Nephron progenitor cell (in vitro differentiated cells): ENCODE measurements around the gene OLFM1.

Experiments
- DNase-seq: peaks from one replicate; pipeline ENCODE4 v3.0.0; 2021
- H3K27ac Mint-ChIP-seq: 2 replicates; pipeline ENCODE4 v1.8.0; 2021; ENCODE audit warnings: mild to moderate bottlenecking, moderate library complexity, mixed read lengths
- H3K27me3 Mint-ChIP-seq: 2 replicates; pipeline ENCODE4 v1.8.0; 2021; ENCODE audit warnings: mild to moderate bottlenecking, low read depth, mixed read lengths; ENCODE audit not compliant: poor library complexity
- H3K36me3 Mint-ChIP-seq: 2 replicates; pipeline ENCODE4 v1.8.0; 2021; ENCODE audit warnings: low read depth, mixed read lengths
- H3K4me1 Mint-ChIP-seq: 2 replicates; pipeline ENCODE4 v1.8.0; 2021; ENCODE audit warnings: mixed read lengths
- H3K4me3 Mint-ChIP-seq: 2 replicates; pipeline ENCODE4 v1.8.0; 2021; ENCODE audit warnings: mild to moderate bottlenecking, moderate library complexity, mixed read lengths
- H3K9me3 Mint-ChIP-seq: 2 replicates; pipeline ENCODE4 v1.8.0; 2021; ENCODE audit warnings: mild to moderate bottlenecking, moderate library complexity, mixed read lengths
- CTCF ChIP-seq: fragments of 200-600 bp; sonication (generic); IDR thresholded peaks from 2 replicates; pipeline ENCODE4 v1.5.0; 2021; ENCODE audit warnings: antibody characterized with exemption

Gene OLFM1

GRCh38 chr9:135093911-135094584 lies 6.6 kb downstream of the OLFM1 start:
- Mint-ChIP-seq H3K4me3 (no peak overlapping the region), H3K9me3 (no peaks in the 10 kb centered on the region), H3K27ac (no peak overlapping the region), H3K4me1 (peaks cover 13% of the 10 kb centered on the region), H3K27me3 (peaks cover 63% of the 10 kb centered on the region), H3K36me3 (no peaks in the 10 kb centered on the region)
- no peak for TF ChIP-seq CTCF
- DNase-seq: no peak

GRCh38 chr9:135095470-135096407 lies 8.3 kb downstream of the OLFM1 start:
- Mint-ChIP-seq H3K9me3 (no peaks in the 10 kb centered on the region), H3K4me3 (no peak overlapping the region), H3K36me3 (no peaks in the 10 kb centered on the region), H3K4me1 (peaks cover 30% of the 10 kb centered on the region), H3K27me3 (peaks cover 46% of the 10 kb centered on the region), H3K27ac (no peak overlapping the region)
- no peak for TF ChIP-seq CTCF
- DNase-seq: no peak

GRCh38 chr9:135096408-135096895 lies 9.0 kb downstream of the OLFM1 start:
- DNase-seq: no peak
- H3K4me1 Mint-ChIP-seq: peaks cover 37% of the 10 kb centered on the region
- TF ChIP-seq CTCF: no peak
- no peak overlapping the region for H3K4me3 Mint-ChIP-seq
- no peaks in the 10 kb centered on the region for H3K9me3 Mint-ChIP-seq
- no peak overlapping the region for H3K27ac Mint-ChIP-seq
- H3K27me3 Mint-ChIP-seq: peaks cover 42% of the 10 kb centered on the region
- H3K36me3 Mint-ChIP-seq: no peaks in the 10 kb centered on the region

GRCh38 chr9:135098400-135099105 lies 11.1 kb downstream of the OLFM1 start:
- TF ChIP-seq CTCF: no peak
- peaks cover 24% of the 10 kb centered on the region for H3K27me3 Mint-ChIP-seq
- no peaks in the 10 kb centered on the region for H3K9me3 Mint-ChIP-seq
- peaks cover 45% of the 10 kb centered on the region for H3K4me1 Mint-ChIP-seq
- no peak overlapping the region for H3K4me3 Mint-ChIP-seq
- H3K36me3 Mint-ChIP-seq: no peaks in the 10 kb centered on the region
- peak; percentile 87 for DNase-seq
- no peak overlapping the region for H3K27ac Mint-ChIP-seq

GRCh38 chr9:135099574-135099973 lies 12.1 kb downstream of the OLFM1 start:
- H3K27me3 Mint-ChIP-seq: peaks cover 16% of the 10 kb centered on the region
- no peaks in the 10 kb centered on the region for H3K36me3 Mint-ChIP-seq
- DNase-seq: no peak
- H3K27ac Mint-ChIP-seq: no peak overlapping the region
- peaks cover 51% of the 10 kb centered on the region for H3K4me1 Mint-ChIP-seq
- H3K4me3 Mint-ChIP-seq: no peak overlapping the region
- no peak for TF ChIP-seq CTCF
- no peaks in the 10 kb centered on the region for H3K9me3 Mint-ChIP-seq
